Measurements from ENCODE around the gene CYP39A1. TPM values are rescaled to one million over a fixed set of nuclear protein-coding genes. Genes with fewer than 3 reads are reported as not detected.
A peak's percentile ranks its signal among the peaks of the same experiment; 100 is the strongest.

The CYP39A1 gene
- total and polyA plus RNA-seq, 2 experiments from 2014 or later: 1.5 to 3.5 TPM

DNA sequence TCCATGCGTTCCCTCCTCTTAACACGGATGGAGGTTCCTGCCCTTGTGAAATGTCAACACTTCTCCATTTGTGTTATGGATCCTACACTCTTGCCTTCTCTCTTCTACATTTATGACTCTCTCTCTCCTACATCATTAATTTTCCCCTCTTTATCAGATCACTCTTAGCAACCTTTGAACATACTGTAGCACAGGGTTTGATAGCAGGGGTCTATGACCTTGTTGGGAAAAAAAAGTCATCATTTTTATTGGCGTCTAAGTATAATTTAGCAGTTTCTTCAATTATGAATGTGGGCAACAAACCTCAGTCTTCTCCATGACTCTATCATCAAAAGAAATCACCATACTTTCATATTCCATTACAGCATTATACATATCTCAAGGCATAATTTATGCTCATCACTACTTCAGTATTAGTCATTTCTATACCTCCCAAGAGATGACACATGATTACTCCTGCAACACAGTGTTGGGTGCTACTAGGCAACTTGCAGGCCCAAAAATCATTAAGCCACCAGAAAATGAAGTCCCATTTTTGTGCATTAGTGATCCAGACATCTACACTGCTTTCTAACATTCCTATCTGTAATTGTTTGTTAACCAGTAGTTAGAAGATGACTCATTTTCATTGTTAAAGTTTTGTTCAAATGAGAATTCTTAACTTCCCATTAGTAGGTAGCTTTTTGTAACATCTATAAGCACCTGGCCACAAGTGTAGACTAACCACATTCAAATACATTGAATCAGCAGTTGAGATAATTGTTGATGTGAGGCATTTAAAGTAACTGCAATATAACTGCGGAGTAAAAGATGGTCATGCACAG, 9.5 kb downstream of the CYP39A1 start (continued):
- TF ChIP-seq, protein P1, sequence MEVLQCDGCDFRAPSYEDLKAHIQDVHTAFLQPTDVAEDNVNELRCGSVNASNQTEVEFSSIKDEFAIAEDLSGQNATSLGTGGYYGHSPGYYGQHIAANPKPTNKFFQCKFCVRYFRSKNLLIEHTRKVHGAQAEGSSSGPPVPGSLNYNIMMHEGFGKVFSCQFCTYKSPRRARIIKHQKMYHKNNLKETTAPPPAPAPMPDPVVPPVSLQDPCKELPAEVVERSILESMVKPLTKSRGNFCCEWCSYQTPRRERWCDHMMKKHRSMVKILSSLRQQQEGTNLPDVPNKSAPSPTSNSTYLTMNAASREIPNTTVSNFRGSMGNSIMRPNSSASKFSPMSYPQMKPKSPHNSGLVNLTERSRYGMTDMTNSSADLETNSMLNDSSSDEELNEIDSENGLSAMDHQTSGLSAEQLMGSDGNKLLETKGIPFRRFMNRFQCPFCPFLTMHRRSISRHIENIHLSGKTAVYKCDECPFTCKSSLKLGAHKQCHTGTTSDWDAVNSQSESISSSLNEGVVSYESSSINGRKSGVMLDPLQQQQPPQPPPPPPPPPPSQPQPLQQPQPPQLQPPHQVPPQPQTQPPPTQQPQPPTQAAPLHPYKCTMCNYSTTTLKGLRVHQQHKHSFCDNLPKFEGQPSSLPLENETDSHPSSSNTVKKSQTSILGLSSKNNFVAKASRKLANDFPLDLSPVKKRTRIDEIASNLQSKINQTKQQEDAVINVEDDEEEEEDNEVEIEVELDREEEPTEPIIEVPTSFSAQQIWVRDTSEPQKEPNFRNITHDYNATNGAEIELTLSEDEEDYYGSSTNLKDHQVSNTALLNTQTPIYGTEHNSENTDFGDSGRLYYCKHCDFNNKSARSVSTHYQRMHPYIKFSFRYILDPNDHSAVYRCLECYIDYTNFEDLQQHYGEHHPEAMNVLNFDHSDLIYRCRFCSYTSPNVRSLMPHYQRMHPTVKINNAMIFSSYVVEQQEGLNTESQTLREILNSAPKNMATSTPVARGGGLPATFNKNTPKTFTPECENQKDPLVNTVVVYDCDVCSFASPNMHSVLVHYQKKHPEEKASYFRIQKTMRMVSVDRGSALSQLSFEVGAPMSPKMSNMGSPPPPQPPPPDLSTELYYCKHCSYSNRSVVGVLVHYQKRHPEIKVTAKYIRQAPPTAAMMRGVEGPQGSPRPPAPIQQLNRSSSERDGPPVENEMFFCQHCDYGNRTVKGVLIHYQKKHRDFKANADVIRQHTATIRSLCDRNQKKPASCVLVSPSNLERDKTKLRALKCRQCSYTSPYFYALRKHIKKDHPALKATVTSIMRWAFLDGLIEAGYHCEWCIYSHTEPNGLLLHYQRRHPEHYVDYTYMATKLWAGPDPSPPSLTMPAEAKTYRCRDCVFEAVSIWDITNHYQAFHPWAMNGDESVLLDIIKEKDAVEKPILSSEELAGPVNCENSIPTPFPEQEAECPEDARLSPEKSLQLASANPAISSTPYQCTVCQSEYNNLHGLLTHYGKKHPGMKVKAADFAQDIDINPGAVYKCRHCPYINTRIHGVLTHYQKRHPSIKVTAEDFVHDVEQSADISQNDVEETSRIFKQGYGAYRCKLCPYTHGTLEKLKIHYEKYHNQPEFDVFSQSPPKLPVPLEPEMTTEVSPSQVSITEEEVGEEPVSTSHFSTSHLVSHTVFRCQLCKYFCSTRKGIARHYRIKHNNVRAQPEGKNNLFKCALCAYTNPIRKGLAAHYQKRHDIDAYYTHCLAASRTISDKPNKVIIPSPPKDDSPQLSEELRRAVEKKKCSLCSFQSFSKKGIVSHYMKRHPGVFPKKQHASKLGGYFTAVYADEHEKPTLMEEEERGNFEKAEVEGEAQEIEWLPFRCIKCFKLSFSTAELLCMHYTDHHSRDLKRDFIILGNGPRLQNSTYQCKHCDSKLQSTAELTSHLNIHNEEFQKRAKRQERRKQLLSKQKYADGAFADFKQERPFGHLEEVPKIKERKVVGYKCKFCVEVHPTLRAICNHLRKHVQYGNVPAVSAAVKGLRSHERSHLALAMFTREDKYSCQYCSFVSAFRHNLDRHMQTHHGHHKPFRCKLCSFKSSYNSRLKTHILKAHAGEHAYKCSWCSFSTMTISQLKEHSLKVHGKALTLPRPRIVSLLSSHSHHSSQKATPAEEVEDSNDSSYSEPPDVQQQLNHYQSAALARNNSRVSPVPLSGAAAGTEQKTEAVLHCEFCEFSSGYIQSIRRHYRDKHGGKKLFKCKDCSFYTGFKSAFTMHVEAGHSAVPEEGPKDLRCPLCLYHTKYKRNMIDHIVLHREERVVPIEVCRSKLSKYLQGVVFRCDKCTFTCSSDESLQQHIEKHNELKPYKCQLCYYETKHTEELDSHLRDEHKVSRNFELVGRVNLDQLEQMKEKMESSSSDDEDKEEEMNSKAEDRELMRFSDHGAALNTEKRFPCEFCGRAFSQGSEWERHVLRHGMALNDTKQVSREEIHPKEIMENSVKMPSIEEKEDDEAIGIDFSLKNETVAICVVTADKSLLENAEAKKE (CRISPR knock-in tag; IDR thresholded peaks at IDR 0.05): no peak
- TF ChIP-seq ZNF331 (CRISPR knock-in tag; IDR thresholded peaks at IDR 0.05; ENCODE audit: low read depth): no peak

DNA sequence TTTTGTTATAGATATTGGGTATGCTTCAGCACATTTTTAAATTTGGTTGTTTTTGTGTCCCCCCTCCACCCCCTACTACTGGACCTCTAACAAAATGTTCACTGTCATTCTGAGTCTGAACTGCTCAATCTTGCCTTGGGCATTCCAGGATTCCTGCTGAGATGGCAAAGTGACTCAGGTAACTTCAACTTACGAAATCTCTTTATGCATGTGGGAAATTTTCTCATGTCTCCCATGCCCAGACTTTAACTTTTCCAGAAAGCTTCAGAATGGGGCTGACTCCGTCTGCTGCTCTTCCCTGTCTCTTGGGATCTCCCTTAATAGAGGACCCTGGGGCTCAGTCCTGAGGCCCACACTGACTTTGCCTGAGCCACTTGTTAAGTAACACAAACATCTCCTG, 14.0 kb downstream of the CYP39A1 start:
- Histone ChIP-seq H3K4me1 (ENCODE audit: insufficient read depth) (no peaks in the 10 kb centered on the region), H3K79me2 (replicated peaks; ENCODE audit: insufficient read depth) (no peaks in the 10 kb centered on the region), H3K27ac (ENCODE audit: low read depth) (no peak overlapping the region), H3K27me3 (ENCODE audit: insufficient read depth) (no peaks in the 10 kb centered on the region), H3K4me2 (no peak overlapping the region), H3K36me3 (ENCODE audit: insufficient read depth) (no peaks in the 10 kb centered on the region), H3K4me3 (no peak overlapping the region), H4K20me1 (replicated peaks; ENCODE audit: insufficient read depth) (no peaks in the 10 kb centered on the region), H3F3A (replicated peaks; ENCODE audit: low read depth) (no peaks in the 10 kb centered on the region), H2AFZ (no peak overlapping the region), H3K9me2 (ENCODE audit: insufficient read depth) (no peaks in the 10 kb centered on the region)
- no peaks in the 10 kb centered on the region; the same call in 2 of the 3 replicates for H3K9me3 Mint-ChIP-seq
- ATAC-seq (no peak), DNase-seq (ENCODE audit: low spot score) (no peak)
- H3K4me1 Mint-ChIP-seq: peaks cover 9% of the 10 kb centered on the region
- H3K27ac Mint-ChIP-seq: peak overlapping the region; percentile 34; the same call in 1 of the 2 replicates
- H3K27me3 Mint-ChIP-seq (ENCODE audit: insufficient read depth, low read depth, poor library complexity): no peaks in the 10 kb centered on the region
- H3K4me3 Mint-ChIP-seq: no peak overlapping the region
- no peaks in the 10 kb centered on the region for H3K36me3 Mint-ChIP-seq (ENCODE audit: low read depth)
- TF ChIP-seq, protein P2, sequence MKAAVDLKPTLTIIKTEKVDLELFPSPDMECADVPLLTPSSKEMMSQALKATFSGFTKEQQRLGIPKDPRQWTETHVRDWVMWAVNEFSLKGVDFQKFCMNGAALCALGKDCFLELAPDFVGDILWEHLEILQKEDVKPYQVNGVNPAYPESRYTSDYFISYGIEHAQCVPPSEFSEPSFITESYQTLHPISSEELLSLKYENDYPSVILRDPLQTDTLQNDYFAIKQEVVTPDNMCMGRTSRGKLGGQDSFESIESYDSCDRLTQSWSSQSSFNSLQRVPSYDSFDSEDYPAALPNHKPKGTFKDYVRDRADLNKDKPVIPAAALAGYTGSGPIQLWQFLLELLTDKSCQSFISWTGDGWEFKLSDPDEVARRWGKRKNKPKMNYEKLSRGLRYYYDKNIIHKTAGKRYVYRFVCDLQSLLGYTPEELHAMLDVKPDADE (IDR thresholded peaks at IDR 0.05): no peak
- TF ChIP-seq CREB1 (CRISPR knock-in tag; IDR thresholded peaks at IDR 0.05; ENCODE audit: low read depth) (no peak), STAT1 (IDR thresholded peaks at IDR 0.05; ENCODE audit: unreplicated experiment) (no peak), NANOG (IDR thresholded peaks at IDR 0.05; ENCODE audit: borderline replicate concordance) (no peak), ZNF331 (CRISPR knock-in tag; IDR thresholded peaks at IDR 0.05; ENCODE audit: low read depth) (no peak), EZH2phosphoT487 (IDR thresholded peaks at IDR 0.05; ENCODE audit: unreplicated experiment) (no peak)
- TF ChIP-seq, protein P1 (CRISPR knock-in tag; IDR thresholded peaks at IDR 0.05): no peak
